Muscle of arm (tissue), 14 donors: ENCODE measurements around the gene FUCA1. TPM values are rescaled to one million over a fixed set of nuclear protein-coding genes. Genes with fewer than 3 reads are reported as not detected.
"Not testable (repeated sequence)": the region's sequence is repeated elsewhere in the genome, so short reads cannot be mapped to it uniquely, and the experiment has no call there.

Source experiments
- DNase-seq: peaks from one replicate; pipeline ENCODE4 v3.0.0-alpha.2; 2013
- long read RNA-seq, 11 donors: transcript quantifications; one replicate each; lab custom pipeline, GENCODE V29; 2026
- polyA plus RNA-seq, 12 donors: library from polyadenylated mRNA; unstranded; fragments of 120-200 nt; gene quantifications; one replicate each; pipeline ENCODE4 v1.2.1, GENCODE V29; 2013; ENCODE audit not compliant: insufficient read length in 12 of 12

FUCA1 gene
- 10 to 100 TPM in 11 of 12 donors, not detected in 1; 11.4 to 21.9 (median 15.5) TPM for polyA plus RNA-seq
- long read RNA-seq, donor 1, transcript FUCA1-201 (8 exons, 2,047 nt), result major isoform, 25 of 25 reads
- long read RNA-seq, donor 1, partial matches to known transcripts, result 0 of 25 reads
- long read RNA-seq, donor 1, other reads (novel, unspliced or antisense), result 0 of 25 reads
- long read RNA-seq, donor 2, partial matches to known transcripts, result 0 of 2 reads
- long read RNA-seq, donor 2, other reads (novel, unspliced or antisense), result 0 of 2 reads
- long read RNA-seq, donor 3, partial matches to known transcripts, result 0 of 3 reads
- long read RNA-seq, donor 3, other reads (novel, unspliced or antisense), result 0 of 3 reads
- long read RNA-seq, donor 4, partial matches to known transcripts, result 0 of 2 reads
- long read RNA-seq, donor 4, other reads (novel, unspliced or antisense), result 0 of 2 reads
- long read RNA-seq, donor 5, partial matches to known transcripts, result 0 of 4 reads
- long read RNA-seq, donor 5, other reads (novel, unspliced or antisense), result 0 of 4 reads
- long read RNA-seq, donor 6, partial matches to known transcripts, result 0 of 2 reads
- long read RNA-seq, donor 6, other reads (novel, unspliced or antisense), result 0 of 2 reads
- long read RNA-seq, donor 7, partial matches to known transcripts, result 0 of 2 reads
- long read RNA-seq, donor 7, other reads (novel, unspliced or antisense), result 0 of 2 reads
- long read RNA-seq, donor 8, partial matches to known transcripts, result 0 of 3 reads
- long read RNA-seq, donor 8, other reads (novel, unspliced or antisense), result 0 of 3 reads
- long read RNA-seq, donor 9, partial matches to known transcripts, result 0 of 4 reads
- long read RNA-seq, donor 9, other reads (novel, unspliced or antisense), result 0 of 4 reads
- long read RNA-seq, donor 10, partial matches to known transcripts, result 0 of 3 reads
- long read RNA-seq, donor 10, other reads (novel, unspliced or antisense), result 0 of 3 reads
- long read RNA-seq, donor 11, transcript FUCA1-201 (8 exons, 2,047 nt), result major isoform, 8 of 8 reads
- long read RNA-seq, donor 11, partial matches to known transcripts, result 0 of 8 reads
- long read RNA-seq, donor 11, other reads (novel, unspliced or antisense), result 0 of 8 reads

GRCh38 chr1:23867895-23868556 lies at the start of gene FUCA1:
Gene FUCA1, minus strand, starts transcription at chr1:23868290. Its CDS starts 4 bp downstream, at chr1:23868286.
- DNase-seq, result peak; percentile 94

- DNase-seq, result peak; percentile 58
These were observed 48.4 kb upstream of the FUCA1 start for GRCh38 chr1:23916209-23917131.

- no peak for DNase-seq
These were observed 47.4 kb upstream of the FUCA1 start for GRCh38 chr1:23915466-23915865.

GRCh38 chr1:23914921-23915320 lies 46.8 kb upstream of the FUCA1 start:
- DNase-seq, result no peak

- DNase-seq, result no peak
These were observed 45.3 kb upstream of the FUCA1 start, which contains the start of gene CNR2 for GRCh38 chr1:23913212-23913880. Gene CNR2, minus strand, starts transcription at chr1:23913362. Its CDS starts 37,745 bp downstream, at chr1:23875617.

GRCh38 chr1:23911921-23912320 lies 43.8 kb upstream of the FUCA1 start:
- no peak for DNase-seq

- DNase-seq, result no peak
These were observed 42.6 kb upstream of the FUCA1 start for GRCh38 chr1:23910553-23911246.

DNA sequence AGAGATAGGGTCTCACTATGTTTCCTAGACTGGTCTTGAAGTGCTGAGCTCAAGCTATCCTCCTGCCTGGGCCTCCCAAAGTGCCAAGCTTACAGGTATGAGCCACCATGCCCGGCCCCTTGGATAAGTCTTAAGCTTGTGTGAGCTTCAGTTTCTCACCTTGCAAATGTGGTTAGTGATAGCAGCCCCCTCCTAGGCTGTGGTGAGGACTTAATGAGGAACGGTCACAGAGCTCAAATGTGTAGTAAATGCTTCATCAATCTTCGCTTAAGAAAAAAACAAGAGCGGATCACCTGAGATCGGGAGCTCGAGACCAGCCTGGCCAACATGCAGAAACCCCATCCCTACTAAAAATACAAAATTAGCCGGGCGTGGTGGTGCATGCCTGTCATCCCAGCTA lies 42.1 kb upstream of the FUCA1 start:
- DNase-seq, result no peak

- DNase-seq, result no peak
These were observed 41.3 kb upstream of the FUCA1 start for GRCh38 chr1:23909412-23909811.

DNA sequence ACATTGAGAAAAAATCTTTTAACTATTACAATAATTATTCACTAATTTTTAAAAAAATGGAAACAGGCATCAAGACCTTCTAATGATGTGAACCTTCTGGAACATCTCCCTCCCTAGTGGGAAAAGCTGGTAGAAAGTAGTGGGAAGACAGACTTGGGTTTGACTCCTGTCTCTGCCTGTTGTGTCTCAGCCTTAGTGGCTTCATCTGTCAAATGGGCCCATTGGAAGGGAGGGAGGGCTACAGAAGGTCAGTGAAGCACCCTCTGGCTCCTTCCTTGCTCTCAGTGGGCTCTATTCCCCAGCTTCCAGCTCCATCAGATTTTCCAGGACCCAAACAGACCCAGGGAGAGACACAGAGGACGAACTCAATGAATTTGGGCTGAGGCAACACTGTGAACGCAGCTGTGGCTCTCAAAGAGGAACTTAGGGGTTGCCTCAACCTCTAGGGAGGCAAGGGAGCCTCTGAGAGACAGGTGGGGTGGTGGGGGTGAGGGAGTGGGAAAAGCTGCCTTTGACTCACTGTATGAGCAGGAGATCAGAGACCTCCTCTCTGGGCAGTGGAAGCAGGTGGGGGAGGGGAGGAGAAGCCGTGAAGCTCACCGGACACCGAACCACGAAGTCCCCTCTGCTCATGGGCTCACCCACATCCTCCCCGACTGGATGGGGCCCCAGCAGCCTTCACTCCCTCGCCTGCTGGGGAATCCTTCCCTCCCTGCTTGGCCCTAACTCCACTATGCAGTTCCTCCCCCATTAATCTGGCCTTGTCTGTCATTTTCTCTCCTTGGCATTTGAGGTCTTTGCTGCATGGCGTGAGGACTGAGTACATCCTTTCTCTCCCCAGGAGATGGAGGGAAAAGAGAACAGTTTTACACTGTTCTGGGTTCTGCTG lies 40.6 kb upstream of the FUCA1 start:
- DNase-seq, result no peak

DNA sequence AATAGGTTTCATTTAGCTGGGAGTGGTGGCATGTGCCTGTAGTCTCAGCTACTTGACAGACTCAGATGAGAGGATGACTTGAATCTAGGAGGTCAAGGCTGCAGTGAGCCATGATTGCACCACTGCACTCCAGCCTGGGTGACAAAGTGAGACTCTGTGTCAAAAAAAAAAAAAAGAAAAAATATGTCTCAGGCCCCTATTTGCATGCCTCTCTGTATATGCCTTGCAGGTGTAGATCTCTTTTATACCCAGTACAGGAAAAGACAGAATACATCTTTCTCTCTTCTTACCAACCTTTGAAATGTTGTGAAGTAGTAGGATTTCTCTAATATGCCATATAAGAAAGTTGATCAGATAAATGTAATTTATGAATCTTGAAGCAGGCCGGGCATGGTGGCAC lies 38.6 kb upstream of the FUCA1 start:
- DNase-seq, result no peak

GRCh38 chr1:23905461-23906025 lies 37.5 kb upstream of the FUCA1 start:
- no peak for DNase-seq

DNA sequence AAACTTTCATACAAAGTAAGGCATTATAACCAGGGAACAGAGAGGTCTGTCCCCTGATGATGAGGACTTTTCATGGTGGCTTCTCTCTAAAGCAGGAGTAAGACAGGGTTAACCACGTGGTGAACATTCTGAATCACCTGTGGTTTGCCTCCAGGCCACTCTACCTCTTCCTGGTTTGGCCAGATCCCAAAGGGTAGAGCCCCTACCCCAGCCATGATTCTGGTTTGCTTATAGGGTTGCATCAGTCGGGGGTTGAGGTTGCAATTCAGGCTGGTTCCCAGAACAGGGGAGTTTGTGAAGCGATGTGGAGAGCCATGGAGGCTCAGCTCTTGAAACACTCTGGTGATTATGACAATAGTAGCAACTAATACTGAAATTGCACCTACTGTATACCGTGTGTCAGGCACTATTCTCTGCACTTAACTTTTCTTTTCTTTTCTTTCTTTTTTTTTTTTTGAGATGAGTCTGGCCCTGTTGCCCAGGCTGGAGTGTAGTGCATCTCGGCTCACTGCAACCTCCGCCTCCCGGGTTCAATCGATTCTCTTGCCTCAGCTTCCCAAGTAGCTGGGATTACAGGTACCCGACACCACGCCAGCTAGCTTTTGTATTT lies 36.8 kb upstream of the FUCA1 start:
- no peak for DNase-seq

- DNase-seq, result no peak
These were observed 35.7 kb upstream of the FUCA1 start for GRCh38 chr1:23903754-23904153.

- no peak for DNase-seq
These were observed 34.5 kb upstream of the FUCA1 start for GRCh38 chr1:23902321-23903278.

DNA sequence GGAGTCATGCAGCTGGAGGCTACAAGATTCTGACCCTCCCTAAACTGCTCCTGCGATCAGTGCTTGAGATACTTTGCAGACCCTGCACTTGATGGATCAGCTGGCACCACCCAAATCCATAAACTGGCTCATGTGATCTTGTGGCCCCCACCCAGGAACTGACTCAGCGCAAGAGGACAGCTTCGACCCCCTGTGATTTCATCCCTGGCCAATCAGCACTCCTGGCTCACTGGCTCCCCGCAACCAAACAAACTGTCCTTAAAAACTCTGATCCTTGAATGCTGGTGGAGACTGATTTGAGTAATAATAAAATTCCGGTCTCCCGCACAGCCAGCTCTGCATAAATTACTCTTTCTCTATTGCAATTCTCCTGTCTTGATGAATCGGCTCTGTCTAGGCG lies 31.9 kb upstream of the FUCA1 start:
- DNase-seq, result not testable (repeated sequence)
